HL-60 (cell line): ENCODE data around the gene P2RX5.

Experiments used
- DNase-seq, 2 experiments: peaks; one replicate each; pipeline ENCODE4 v3.0.0-alpha.2; 2010 to 2020; ENCODE audit warnings: low read depth in 1 of 2, low spot score in 1 of 2
- H3K27ac ChIP-seq: fragments of 250-450 bp; sonication (Bioruptor Pico); replicated peaks from 2 replicates; pipeline ENCODE4 v1.5.1; 2020; ENCODE audit warnings: mild to moderate bottlenecking, moderate library complexity
- H3K27me3 ChIP-seq: fragments of 250-450 bp; sonication (Bioruptor Pico); 2 replicates; pipeline ENCODE4 v1.5.1; 2021; ENCODE audit warnings: mild to moderate bottlenecking, moderate library complexity; ENCODE audit not compliant: insufficient read depth, poor library complexity, severe bottlenecking
- H3K4me3 ChIP-seq: replicated peaks from 2 replicates; pipeline ENCODE4 v1.5.1; 2011; ENCODE audit warnings: mild to moderate bottlenecking, control low read depth, low read length; ENCODE audit not compliant: insufficient read depth
- GABPA ChIP-seq: IDR thresholded peaks from 2 replicates; pipeline ENCODE4 v1.6.1; 2012; ENCODE audit warnings: low read depth
- POLR2AphosphoS5 ChIP-seq: IDR thresholded peaks from 2 replicates; pipeline ENCODE4 v1.6.1; 2012; ENCODE audit warnings: low read depth
- REST ChIP-seq: IDR thresholded peaks from 2 replicates; pipeline ENCODE4 v1.6.1; 2012; ENCODE audit warnings: low read depth; ENCODE audit not compliant: insufficient replicate concordance
- SPI1 ChIP-seq: IDR thresholded peaks from 2 replicates; pipeline ENCODE4 v1.6.1; 2012; ENCODE audit warnings: low read depth, mild to moderate bottlenecking, borderline replicate concordance
- TF ChIP-seq, protein P1 (sequence below): IDR thresholded peaks from one replicate; pipeline ENCODE4 v1.5.1; 2011; ENCODE audit warnings: low read length, control low read depth, inconsistent platforms; ENCODE audit not compliant: insufficient read depth

The P2RX5 gene

DNA sequence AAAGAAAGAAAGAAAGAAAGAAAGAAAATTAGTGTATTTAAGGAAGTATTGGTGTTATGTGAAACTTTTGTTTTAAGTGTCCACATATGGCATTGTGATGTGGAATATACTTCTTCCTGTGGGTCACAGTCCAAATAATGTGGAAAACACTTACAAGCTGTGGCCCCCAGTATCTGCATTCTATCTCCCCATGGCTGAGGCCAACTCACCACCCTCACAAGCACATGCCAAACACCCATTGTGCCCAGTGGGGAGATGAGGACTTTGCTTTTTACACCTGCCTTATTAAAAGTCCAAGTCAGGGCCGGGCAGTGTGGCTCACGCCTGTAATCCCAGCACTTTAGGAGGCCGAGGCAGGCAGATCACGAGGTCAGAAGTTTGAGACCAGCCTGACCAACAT, 4.0 kb upstream of the P2RX5 start:
- DNase-seq = no peak
- H3K27ac ChIP-seq = no peak overlapping the region
- no peak for TF ChIP-seq GABPA
- no peak for TF ChIP-seq POLR2AphosphoS5
- no peak for TF ChIP-seq SPI1
- TF ChIP-seq, protein P1, sequence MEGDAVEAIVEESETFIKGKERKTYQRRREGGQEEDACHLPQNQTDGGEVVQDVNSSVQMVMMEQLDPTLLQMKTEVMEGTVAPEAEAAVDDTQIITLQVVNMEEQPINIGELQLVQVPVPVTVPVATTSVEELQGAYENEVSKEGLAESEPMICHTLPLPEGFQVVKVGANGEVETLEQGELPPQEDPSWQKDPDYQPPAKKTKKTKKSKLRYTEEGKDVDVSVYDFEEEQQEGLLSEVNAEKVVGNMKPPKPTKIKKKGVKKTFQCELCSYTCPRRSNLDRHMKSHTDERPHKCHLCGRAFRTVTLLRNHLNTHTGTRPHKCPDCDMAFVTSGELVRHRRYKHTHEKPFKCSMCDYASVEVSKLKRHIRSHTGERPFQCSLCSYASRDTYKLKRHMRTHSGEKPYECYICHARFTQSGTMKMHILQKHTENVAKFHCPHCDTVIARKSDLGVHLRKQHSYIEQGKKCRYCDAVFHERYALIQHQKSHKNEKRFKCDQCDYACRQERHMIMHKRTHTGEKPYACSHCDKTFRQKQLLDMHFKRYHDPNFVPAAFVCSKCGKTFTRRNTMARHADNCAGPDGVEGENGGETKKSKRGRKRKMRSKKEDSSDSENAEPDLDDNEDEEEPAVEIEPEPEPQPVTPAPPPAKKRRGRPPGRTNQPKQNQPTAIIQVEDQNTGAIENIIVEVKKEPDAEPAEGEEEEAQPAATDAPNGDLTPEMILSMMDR = no peak
- no peak for TF ChIP-seq REST
- no peaks in the 10 kb centered on the region for H3K27me3 ChIP-seq
- no peak overlapping the region for H3K4me3 ChIP-seq

- DNase-seq = no peak
- TF ChIP-seq POLR2AphosphoS5 = no peak
- TF ChIP-seq, protein P1 = no peak
- no peak for TF ChIP-seq REST
- no peak for TF ChIP-seq SPI1
- no peak for TF ChIP-seq GABPA
- Histone ChIP-seq H3K27ac (no peak overlapping the region), H3K4me3 (no peak overlapping the region), H3K27me3 (no peaks in the 10 kb centered on the region)
Observed at GRCh38 chr17:3698139-3698538, 2.2 kb upstream of the P2RX5 start.

GRCh38 chr17:3697103-3697476, 1.1 kb upstream of the P2RX5 start:
- Histone ChIP-seq H3K27ac (no peak overlapping the region), H3K4me3 (no peak overlapping the region), H3K27me3 (no peaks in the 10 kb centered on the region)
- TF ChIP-seq POLR2AphosphoS5 (no peak), SPI1 (no peak), REST (no peak), GABPA (no peak)
- TF ChIP-seq, protein P1 = no peak
- no peak for DNase-seq
